GM23338 (cell line): ENCODE results near the gene GPR108. TPM values are rescaled to one million over a fixed set of nuclear protein-coding genes. Genes with fewer than 3 reads are reported as not detected.

Experiments
- microRNA-seq: library from miRNA; unstranded; fragments of <30 nt; microRNA quantifications from one replicate; pipeline ENCODE4, GENCODE V29; 2017
- polyA plus RNA-seq: library from polyadenylated mRNA; unstranded; fragments of >200 nt; fragmentation: Nextera tagmentation; extraction: Ambion mirVana; gene quantifications from 2 replicates; pipeline ENCODE4 v1.2.1, GENCODE V29; 2016
- total RNA-seq: library from RNA; depleted of rRNA; stranded (reverse); fragments of >200 nt; shearing (Covaris generic); gene quantifications from 2 replicates; pipeline ENCODE4 v1.2.3, GENCODE V29; 2014; rRNA removed

GPR108 gene
- total and polyA plus RNA-seq, 2 experiments from 2014 or later = 44.8 to 57.9 TPM

Small RNAs within 50 kb of the gene (microRNA-seq; reads per million reads assigned to microRNA genes)
- not detected for gene MIR6791

Other genes with a start within 250 kb of the GPR108 start
- 31.1 and 41.7 TPM in 2 replicates for gene TUBB4A, start 235.3 kb downstream of the GPR108 start, total RNA-seq
- gene TUBB4A, start 235.3 kb downstream of the GPR108 start, polyA plus RNA-seq = 32.9 and 34.6 TPM in 2 replicates
- 5.3 and 9.1 TPM in 2 replicates for gene TNFSF9, start 206.6 kb downstream of the GPR108 start, total RNA-seq
- 2.6 and 2.8 TPM in 2 replicates for gene TNFSF9, start 206.6 kb downstream of the GPR108 start, polyA plus RNA-seq
- gene CD70, start 146.4 kb downstream of the GPR108 start, total RNA-seq = 2.0 and 7.3 TPM in 2 replicates
- gene CD70, start 146.4 kb downstream of the GPR108 start, polyA plus RNA-seq = 7.1 and 7.3 TPM in 2 replicates
- gene TNFSF14, start 67.4 kb downstream of the GPR108 start, total RNA-seq = not detected in 2 replicates
- gene TNFSF14, start 67.4 kb downstream of the GPR108 start, polyA plus RNA-seq = not detected in 2 replicates
- 4.8 and 17.7 TPM in 2 replicates for gene C3, start 16.9 kb downstream of the GPR108 start, total RNA-seq
- 5.1 and 7.5 TPM in 2 replicates for gene C3, start 16.9 kb downstream of the GPR108 start, polyA plus RNA-seq
- gene TRIP10, start 2.1 kb upstream of the GPR108 start, total RNA-seq = 46.2 and 56.8 TPM in 2 replicates
- 65.4 and 68.5 TPM in 2 replicates for gene TRIP10, start 2.1 kb upstream of the GPR108 start, polyA plus RNA-seq
- gene SH2D3A, start 29.9 kb upstream of the GPR108 start, total RNA-seq = 25.6 and 38.4 TPM in 2 replicates
- 20.7 and 24.6 TPM in 2 replicates for gene SH2D3A, start 29.9 kb upstream of the GPR108 start, polyA plus RNA-seq
- 1.7 and 1.8 TPM in 2 replicates for gene VAV1, start 35.1 kb upstream of the GPR108 start, total RNA-seq
- gene VAV1, start 35.1 kb upstream of the GPR108 start, polyA plus RNA-seq = 0.82 and 1.0 TPM in 2 replicates
- not detected in 2 replicates for gene ADGRE1, start 150.0 kb upstream of the GPR108 start, total RNA-seq
- not detected in 2 replicates for gene ADGRE1, start 150.0 kb upstream of the GPR108 start, polyA plus RNA-seq